GM18526 (cell line): ENCODE results near the gene AKR7A3.

Source experiments
- POLR2A ChIP-seq: IDR thresholded peaks from 3 replicates; pipeline ENCODE4 v1.6.1; 2011; ENCODE audit not compliant: insufficient read length; ENCODE audit errors: extremely low read depth

The AKR7A3 gene

GRCh38 chr1:19283891-19284290 lies 4.7 kb downstream of the AKR7A3 start:
- no peak for TF ChIP-seq POLR2A

- TF ChIP-seq POLR2A, result no peak
Measured at GRCh38 chr1:19274636-19275035, 13.9 kb downstream of the AKR7A3 start.

DNA sequence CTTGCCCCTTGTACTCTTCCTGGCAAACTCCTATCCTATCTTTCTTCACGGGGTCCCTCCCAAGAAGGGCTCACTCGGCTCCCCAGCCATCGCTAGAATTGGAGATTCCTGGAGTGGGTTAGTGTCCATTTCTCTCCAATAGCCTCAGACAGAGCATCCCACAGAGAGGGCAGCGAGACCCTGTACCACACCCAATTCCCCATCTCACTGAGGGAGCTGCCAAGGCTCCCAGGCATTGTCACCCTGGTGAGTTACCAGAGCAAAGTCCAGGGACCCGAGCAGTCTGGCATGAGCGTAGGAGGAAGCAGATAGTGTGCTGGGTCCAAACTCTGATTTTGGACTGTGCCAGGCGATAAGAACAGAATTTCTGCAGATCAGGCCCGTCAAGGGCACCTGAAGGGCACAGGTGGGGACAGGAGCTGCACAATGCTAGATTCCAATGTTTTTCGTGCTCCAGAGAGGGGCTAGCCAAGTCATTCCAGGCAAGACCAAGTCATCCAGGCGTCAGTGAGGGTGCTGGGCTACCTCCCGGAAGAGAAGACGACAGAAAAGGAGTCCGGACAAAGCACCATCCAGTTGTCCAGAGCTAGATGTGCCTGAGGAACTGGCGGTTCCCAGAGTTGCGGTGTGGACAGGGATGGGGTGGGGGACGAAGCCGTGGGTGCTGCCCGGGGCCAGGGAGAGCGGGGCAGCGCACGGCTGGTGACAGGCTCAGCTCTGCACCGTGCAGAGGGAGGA lies 15.3 kb downstream of the AKR7A3 start:
- TF ChIP-seq POLR2A, result no peak

GRCh38 chr1:19272064-19272463 lies 16.5 kb downstream of the AKR7A3 start:
- no peak for TF ChIP-seq POLR2A

GRCh38 chr1:19268445-19268844 lies 20.1 kb downstream of the AKR7A3 start:
- no peak for TF ChIP-seq POLR2A

DNA sequence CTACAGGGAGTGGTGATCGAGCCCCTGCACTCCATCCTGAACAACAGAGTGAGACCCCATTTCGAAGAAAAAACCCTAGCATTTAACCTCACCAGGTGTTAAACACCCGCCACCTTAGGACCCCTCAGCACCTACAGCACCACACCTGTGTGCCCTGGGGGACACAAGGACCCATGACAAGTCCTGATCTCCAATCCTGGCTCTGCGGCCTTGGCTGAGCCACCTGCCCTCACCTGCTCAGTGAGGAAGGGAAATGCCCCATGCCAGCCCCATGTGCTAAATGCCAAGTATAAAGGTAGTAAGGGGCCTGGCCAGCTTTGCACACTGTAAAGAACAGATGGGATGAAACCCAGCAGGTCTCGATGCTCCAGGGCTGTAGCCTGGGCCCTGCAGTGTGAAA lies 25.8 kb downstream of the AKR7A3 start:
- TF ChIP-seq POLR2A, result no peak

DNA sequence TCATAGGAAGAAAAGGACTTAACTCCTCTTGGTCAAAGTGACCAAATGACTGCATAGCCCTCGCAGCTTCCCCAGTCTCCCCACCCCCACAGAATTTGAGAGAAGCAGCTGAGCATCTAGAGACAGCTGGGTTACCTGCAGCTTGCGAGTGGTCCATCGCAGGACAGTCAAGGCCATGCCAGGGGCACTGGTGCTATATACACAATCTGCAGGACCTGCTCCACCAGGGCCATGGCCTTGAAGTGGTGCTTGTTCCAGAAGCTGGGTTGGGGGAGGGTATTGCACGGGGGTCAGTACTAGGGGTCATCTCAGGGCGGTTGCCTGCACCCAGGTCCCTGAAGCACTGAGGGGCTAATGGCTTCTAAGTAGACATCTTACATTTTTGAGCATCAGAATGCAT lies 26.5 kb downstream of the AKR7A3 start:
- no peak for TF ChIP-seq POLR2A

DNA sequence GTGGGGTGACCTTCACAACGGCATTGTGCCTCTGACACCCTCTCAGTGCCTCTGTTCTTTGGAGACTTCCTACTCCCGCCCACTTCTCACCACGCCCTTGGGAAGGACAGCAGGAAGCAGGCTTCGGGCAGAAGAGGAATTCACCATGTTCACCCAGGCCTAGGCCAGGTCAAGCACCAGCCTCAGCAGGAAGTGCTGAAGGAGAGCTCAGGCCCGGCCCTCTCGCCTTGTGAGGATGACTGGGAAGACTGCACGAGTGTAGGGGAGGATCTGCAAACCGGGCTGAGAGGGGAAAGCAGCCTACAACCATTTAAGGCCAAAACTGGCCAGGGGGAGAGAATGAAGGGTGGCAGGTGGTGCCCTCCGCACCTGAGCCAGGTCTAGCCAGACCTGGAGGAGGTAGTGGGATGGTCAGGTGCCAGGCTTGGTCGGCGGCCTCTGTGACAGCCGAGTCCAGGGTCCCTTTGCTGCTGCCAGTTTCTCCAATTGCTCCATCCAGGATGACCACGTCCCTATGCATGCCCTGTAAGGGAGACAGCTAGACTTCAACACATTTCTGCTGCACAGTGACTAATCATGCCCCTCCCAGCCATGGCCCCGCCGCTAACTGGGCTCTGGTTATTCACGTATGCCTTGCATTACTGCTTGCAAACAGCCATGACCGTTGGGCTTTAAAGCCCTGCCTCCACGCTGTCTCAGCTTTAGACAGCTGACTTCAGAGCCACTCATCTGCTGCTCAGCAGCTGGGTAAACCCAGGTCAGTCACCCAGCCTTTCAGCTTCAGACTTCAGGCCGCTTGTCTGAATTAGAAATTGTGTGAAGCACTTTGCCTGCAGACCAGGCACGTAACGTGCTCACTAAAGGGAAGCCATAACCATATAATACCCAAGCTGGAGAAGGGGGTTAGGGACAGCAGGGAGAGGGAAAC lies 28.1 kb downstream of the AKR7A3 start:
- TF ChIP-seq POLR2A, result no peak

- TF ChIP-seq POLR2A, result no peak
Measured at GRCh38 chr1:19258353-19258752, 30.2 kb downstream of the AKR7A3 start.

DNA sequence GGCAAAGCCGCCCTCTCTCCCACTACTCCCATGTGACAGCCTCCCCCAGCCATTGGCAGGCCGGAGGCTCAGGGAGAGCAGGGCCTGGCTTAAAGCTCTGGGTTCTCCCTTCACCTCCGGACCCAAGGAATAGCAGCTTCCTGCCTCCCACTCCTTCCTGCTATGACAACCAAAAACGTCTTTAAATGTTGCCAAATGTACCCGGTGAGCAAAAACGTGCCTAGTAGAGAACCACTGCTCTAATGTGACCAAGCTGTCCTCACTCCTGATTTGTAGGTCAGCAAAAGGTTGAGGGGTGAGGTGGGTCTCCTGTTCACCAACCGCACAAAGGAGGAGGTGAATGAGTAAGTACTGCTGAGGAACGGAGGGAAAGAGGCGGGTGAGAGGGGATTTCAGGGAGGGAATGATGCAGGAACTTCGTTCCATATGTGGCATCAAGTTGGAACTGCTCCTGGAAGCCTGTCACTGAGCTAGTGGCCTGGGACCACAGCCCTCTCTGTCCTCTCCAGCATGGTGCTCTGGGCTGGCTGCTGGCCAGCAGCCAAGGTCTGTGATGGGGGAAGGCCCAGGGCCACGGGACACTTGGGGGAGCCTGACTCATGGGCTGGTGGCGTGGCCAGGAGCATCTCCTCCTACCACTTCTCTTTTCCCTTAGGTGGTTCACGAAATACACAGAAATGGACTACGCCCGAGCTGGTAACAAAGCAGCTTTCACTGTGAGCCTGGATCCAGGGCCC lies 31.2 kb downstream of the AKR7A3 start:
- TF ChIP-seq POLR2A, result no peak

DNA sequence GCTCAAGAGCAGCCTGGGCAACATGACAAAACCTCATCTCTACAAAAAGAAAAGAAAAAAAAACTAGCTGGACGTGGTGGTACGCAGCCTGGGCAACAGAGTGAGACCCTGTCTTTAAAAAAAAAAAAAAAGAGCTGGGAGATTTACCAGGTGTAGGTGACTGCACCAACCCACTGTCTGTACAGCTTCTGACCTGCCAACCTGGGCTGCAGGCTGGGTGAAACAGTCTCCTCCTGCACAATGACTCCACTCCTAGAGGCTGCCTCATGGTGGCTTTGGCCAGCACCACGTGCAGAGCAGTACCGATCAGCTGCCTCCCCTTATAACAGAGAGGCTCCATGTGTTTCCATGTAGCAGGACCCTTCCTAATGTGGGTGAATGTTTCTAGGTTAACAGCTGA lies 33.3 kb downstream of the AKR7A3 start:
- no peak for TF ChIP-seq POLR2A

DNA sequence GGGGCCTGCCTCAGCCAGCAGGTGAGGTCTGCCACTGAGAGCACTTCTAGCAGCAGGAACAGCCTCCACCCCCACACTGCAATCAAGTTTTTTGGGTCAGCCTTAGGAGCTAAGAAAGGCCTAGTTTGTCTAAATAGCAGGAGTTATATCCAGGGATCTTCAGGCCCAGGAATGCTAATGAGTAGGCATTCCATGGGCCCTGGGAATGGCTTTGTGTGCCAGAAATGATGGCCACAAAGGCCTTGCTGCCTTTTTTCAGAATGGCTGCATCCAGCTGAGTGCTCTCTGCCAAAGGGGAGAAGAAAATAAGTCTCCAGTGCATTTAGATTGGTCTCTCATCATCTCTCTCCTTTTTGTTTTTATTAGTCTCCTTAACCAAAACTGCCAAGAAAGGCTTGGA lies 34.2 kb downstream of the AKR7A3 start:
- TF ChIP-seq POLR2A, result no peak

- peak; percentile 93 for TF ChIP-seq POLR2A
Measured at GRCh38 chr1:19251305-19252196, 37.0 kb downstream of the AKR7A3 start, which contains the start of the genes EMC1 and MRTO4. Gene EMC1 (minus strand): TSS chr1:19251524. CDS start chr1:19251509, 15 bp downstream. Gene MRTO4 (plus strand): TSS chr1:19251805. CDS start chr1:19251836, 31 bp downstream.

DNA sequence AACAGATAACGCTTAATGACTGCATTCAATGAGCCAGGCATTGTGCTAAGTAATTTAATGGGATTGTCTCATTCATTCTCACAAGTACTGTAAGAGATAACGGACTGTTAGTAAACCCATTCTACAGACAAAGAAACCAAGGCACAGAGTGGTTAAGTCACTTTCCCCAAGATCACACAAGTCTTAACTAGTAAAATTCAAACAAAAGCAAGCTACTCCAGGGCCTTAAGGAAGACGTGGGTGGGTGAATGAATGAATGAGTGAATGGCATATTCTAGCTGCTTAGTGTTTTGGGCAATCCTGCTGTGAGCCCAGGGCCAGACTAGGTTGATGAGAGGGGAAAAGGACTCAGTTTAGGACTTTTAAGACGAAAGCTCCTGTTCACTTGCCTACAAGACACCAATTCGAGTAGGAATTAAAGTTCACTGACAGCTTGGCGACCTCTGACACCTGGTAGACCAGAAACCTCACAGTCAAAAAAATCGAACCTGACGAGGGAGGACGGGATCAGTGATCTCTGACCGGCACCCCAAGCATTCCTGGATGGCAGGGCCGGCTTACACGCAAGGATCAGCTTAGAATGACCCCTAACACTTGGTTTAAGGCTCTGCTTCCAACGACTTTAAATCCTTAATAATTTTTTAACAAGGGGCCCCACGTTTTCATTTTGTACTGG lies 37.8 kb downstream of the AKR7A3 start:
- TF ChIP-seq POLR2A, result no peak
